KBM-7 (cell line): ENCODE results near the gene NUDT8.
"Not testable (repeated sequence)": the region's sequence is repeated elsewhere in the genome, so short reads cannot be mapped to it uniquely, and the experiment has no call there.

Source experiments
- DNase-seq: peaks from one replicate; pipeline ENCODE4 v3.0.0-alpha.2; 2015
- in situ Hi-C: fragments of 300-500 bp; cut with MboI; formaldehyde crosslinking; loops from 2 replicates; pipeline ENCODE4 v1.14.3; 2020; ENCODE audit warnings: low sequenced_read_pairs, low pct_unique_long_range_greater_than_20kb, mixed read lengths

The NUDT8 gene

GRCh38 chr11:67645521-67646461 lies 16.1 kb upstream of the NUDT8 start:
- no peak for DNase-seq
- in situ Hi-C loops: no loop called here

DNA sequence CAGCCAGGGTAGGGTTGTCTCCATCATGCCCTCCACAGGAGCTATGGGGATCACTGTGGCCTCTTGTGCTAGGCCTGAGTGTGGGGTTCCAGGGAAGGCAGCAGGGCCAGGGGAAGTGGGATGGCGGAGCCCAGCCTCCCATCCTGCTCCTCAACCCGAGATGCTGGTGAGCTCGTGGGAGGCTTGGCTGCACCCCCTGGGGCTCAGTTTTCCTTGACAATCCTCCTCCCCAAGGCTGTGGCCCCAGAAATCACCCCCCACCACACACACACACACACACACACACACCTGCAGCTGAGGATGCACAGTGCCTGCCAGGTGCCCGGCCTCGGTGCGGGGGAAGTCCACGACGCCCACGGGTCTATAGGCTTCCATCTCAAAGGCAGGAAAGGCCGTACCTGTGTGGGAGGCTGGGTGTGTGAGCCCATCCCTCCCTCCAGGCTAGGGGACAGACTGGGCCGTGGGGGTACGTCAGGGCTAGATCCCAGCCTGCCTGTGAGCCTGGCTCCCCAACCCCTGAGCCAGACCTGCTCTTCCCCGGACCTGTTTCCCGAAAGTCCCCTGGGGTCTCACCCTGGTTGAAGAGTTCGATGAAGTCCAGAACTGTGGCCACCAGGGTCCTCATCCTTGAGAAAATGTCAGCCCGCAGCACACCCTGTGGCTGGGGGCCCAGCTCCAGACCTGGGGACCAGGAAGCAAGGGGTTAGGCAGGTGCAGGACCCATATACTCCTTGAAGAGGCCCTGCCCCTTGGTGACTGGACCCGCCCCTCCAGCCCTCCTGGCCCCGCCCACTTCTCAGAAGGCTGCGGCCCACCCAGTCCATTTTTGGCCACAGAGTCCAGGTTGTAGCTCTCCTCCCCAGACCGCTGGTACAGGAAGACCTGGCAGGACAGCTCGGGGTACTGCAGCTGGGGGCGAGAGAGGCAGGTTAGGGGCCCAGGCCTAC lies 15.0 kb upstream of the NUDT8 start:
- in situ Hi-C loops: no loop called here
- no peak for DNase-seq

- in situ Hi-C loops: no loop called here
Measured at GRCh38 chr11:67644042-67644441, 14.3 kb upstream of the NUDT8 start.

GRCh38 chr11:67642173-67643120 lies 12.7 kb upstream of the NUDT8 start:
- in situ Hi-C loops: no loop called here
- DNase-seq: no peak

More at GRCh38 chr11:67644042-67644441, 14.3 kb upstream of the NUDT8 start:
- peak; percentile 41 for DNase-seq

DNA sequence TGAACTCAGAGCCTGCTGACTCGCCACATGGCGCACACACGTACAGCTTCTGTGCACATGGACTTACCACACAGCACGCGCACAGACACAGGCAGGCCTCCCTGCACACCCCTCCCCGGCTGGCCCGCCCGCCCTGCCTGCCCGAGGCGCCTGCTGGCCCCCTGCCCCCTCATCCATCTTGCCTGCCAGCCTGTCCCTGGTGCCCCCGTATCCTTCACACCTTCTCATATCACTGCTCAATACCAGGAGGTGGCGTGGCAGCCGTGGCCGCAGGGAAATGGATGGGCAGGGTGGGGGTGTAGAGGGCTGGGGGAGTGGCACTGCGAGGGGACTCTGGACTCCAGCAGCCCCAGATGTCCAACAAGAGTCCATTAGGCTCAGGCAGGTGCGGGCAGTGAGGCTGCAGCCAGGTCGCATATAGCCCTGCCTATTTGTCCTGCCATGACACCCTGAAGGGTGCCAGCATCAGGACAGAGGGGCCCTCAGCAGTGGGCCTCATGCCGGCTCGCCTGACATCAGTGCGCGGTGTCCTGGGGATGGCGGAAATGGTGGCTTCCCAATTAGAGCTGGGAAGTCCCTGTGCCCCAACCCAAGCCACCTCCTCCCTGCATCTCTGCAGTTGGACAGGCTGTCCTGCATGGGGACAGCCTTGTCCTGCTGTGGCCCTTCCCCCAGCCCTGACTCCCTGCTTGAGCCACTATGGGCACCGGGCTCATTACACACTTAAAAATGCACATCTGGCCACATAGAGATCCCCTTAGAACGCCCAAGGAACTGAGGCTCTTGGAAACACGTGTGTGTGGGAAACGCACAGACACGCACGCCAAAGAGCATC lies 11.8 kb upstream of the NUDT8 start:
- in situ Hi-C loops: no loop called here

DNA sequence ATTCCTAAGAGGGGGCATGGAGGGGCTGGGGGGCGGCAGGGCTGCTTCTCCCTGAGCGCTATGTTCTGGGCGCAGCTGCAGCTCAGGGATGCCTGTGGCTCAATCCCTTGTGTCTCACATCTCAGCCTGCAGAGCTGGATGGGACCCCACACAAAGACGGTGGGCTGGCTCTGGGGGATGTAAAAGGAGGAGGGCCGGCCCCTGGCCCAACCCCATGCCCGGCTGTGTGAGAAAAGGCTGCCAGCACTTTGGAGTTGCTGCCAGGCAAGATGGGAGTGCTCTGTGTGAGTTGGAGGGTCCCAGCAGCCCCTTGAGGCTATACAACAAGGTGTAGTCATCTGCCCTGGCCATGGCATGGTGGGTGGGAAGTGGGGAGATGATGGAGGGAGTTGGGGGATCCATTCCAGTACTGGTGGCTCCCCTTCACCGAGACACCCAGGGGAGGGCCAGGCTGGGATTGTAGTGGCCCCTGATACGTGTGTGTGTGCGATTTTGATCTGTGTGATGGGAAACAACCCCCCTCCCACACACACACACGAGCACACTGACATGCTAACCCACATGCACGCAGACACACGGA lies 11.1 kb upstream of the NUDT8 start:
- no peak for DNase-seq
- in situ Hi-C loops: no loop called here

More for the DNA sequence above, 11.8 kb upstream of the NUDT8 start:
- DNase-seq: no peak

GRCh38 chr11:67640021-67640757 lies 10.5 kb upstream of the NUDT8 start:
- in situ Hi-C loops: no loop called here
- peak; percentile 56 for DNase-seq

- DNase-seq: no peak
- in situ Hi-C loops: no loop called here
Measured at GRCh38 chr11:67639438-67639859, 9.7 kb upstream of the NUDT8 start, which contains the start of gene TBX10. TSS of gene TBX10 (minus strand) at chr11:67639763. CDS start at chr11:67639472, 291 bp downstream.

DNA sequence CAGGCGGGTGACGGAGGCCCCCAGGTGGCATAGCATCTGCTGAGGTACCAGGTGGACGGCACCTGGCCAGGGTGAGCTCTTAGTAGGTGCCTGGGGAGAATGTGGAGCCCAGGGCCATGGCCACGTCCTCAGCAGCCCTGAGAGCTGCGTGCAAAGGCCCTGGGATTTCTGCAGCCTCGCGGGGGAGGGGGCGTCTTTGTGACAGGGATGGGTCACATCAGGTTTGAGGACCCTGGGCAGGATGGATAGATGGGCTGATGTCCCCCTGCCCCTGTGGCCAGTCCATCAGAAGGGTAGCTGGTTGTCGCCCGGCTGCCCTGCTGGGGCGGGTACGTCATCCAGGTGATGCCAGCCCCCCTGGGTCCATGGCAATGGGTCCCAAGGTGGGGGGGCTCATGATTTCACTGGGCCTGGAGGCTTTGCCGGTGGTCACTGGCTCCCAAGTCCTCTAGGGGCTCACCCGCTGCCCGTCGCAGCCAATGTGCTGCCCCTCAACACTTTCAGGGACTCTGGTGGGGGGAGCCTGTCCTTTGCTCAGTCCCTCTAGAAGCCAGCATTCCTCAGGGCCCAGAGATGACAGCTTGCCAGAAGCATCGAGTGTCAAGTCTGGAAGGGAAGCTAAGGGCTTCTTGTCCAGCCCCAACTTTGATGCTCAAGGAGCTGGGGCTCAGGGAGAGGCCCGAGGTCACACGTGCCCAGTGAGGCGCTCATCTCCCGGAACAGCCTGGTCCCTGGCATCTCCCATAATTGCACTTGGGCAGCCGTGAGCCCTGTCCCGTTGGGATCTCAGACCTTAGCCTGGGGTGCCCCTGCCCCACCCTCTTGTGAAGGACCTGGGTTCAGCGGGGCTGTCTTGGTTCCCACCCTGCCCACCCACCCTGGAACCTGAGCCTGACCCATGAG lies 9.0 kb upstream of the NUDT8 start:
- DNase-seq: no peak
- in situ Hi-C loops: no loop called here

- DNase-seq, in situ Hi-C loops: not testable (repeated sequence)
Measured at GRCh38 chr11:67637441-67637840, 7.7 kb upstream of the NUDT8 start.

GRCh38 chr11:67636962-67637361 lies 7.2 kb upstream of the NUDT8 start:
- in situ Hi-C loops: no loop called here
- no peak for DNase-seq

DNA sequence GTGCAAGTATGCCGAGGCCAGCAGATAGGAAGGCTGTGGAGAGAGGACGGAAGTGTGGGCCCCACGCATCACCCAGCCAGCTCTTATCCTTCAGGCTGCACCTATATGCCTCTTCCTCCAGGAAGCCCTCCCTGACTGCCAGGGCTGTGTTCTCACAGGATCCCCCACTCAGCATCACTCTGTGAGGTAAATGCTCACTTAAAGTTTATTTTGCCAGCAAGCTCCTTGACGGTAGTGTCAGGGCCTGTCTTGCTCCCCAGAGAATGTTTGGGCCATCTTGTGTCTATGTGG lies 5.4 kb upstream of the NUDT8 start:
- in situ Hi-C loops: no loop called here
- no peak for DNase-seq

DNA sequence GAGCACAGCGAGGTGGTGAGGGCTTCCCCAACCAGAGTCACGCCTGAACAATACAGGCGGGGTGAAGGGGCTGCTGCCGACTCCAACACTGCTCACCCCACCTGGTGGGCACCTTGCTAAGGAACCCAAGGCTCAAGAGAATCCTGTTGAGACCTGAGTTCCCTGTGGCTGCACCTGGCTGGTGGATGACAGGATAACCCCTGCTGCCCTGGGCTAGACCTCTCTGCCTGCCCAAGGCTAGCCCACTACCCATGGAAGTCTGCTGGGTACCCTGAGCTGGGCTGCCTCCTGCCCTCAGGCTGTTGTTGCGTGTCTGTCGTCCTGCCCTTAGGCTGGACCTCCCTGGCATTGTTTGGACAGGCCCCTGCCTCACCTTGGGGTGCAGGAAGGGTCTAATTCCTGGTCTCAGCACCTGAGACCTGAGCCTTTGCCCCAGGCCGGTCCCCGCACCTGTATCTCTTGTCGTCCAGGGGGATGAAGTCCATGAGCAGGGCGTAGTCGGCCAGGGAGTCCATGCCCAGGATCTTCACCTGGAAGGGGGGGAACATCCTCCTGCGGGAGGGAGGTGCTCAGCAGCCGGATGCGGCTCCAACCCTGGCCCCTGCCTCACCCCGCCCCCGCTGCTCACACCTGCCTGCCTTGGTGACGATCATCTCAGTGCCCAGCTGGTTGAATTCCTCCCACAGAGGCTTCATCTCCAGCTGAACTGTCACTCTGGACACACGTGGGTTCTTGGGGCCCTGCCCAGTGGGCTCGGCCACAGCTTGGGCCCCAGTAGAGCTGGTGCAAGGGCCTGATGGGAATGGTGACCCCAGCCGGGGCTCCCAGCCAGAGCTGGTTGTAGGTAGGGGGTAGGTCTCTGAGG lies 4.9 kb upstream of the NUDT8 start:
- in situ Hi-C loops: no loop called here

GRCh38 chr11:67633758-67634365 lies 4.1 kb upstream of the NUDT8 start:
- in situ Hi-C loops: no loop called here
- no peak for DNase-seq

More for the DNA sequence above, 4.9 kb upstream of the NUDT8 start:
- no peak for DNase-seq
